Tracheal epithelial cell (primary cell): Measurements from ENCODE around the gene EIF4E2. TPM values are rescaled to one million over a fixed set of nuclear protein-coding genes. Genes with fewer than 3 reads are reported as not detected.

Experiments used
- total RNA-seq: library from RNA; depleted of rRNA; stranded (reverse); fragments of >200 nt; gene quantifications from 2 replicates; pipeline ENCODE4 v1.2.1, GENCODE V29; 2014

EIF4E2 gene
- 37.7 and 76.4 TPM in 2 replicates for total RNA-seq

GRCh38 chr2:232550354-232551249 is at the start of gene EIF4E2, which contains the start of gene TIGD1:
Gene EIF4E2 (plus strand): TSS chr2:232550689. CDS start chr2:232550725, 36 bp downstream.
Gene TIGD1 (minus strand): TSS chr2:232550557. CDS start chr2:232549882, 675 bp downstream.

GRCh38 chr2:232519581-232520438 is 30.7 kb upstream of the EIF4E2 start, which contains the start of gene PRSS56:
Gene PRSS56 (plus strand): TSS chr2:232520388. CDS start chr2:232520599, 211 bp downstream.

GRCh38 chr2:232525791-232526371 is 24.6 kb upstream of the EIF4E2 start, which contains the start of gene CHRND:
Gene CHRND (plus strand): TSS chr2:232526160. CDS start chr2:232526216, 56 bp downstream.

GRCh38 chr2:232539298-232540231 is 10.9 kb upstream of the EIF4E2 start, which contains the start of gene CHRNG:
Gene CHRNG (plus strand): TSS chr2:232539692. CDS start chr2:232539748, 56 bp downstream.

Other genes starting within 250 kb of the EIF4E2 start
- gene ALPP, start 171.9 kb upstream of the EIF4E2 start, total RNA-seq, result not detected in 2 replicates
- gene ALPG, start 143.8 kb upstream of the EIF4E2 start, total RNA-seq, result under 0.01 TPM in 1 of 2 replicates, not detected in the other
- gene ALPI, start 94.5 kb upstream of the EIF4E2 start, total RNA-seq, result not detected in 2 replicates
- gene ECEL1, start 62.9 kb upstream of the EIF4E2 start, total RNA-seq, result not detected in 2 replicates
- gene PRSS56, start 30.3 kb upstream of the EIF4E2 start, total RNA-seq, result not detected in 2 replicates
- gene CHRND, start 24.5 kb upstream of the EIF4E2 start, total RNA-seq, result not detected in 2 replicates
- not detected in 2 replicates for gene CHRNG, start 11.0 kb upstream of the EIF4E2 start, total RNA-seq
- gene TIGD1, start 132 bp upstream of the EIF4E2 start, total RNA-seq, result 0.96 and 1.7 TPM in 2 replicates
- gene EFHD1, start 82.9 kb downstream of the EIF4E2 start, total RNA-seq, result 1.2 TPM in 1 of 2 replicates, not detected in the other
- gene GIGYF2, start 146.6 kb downstream of the EIF4E2 start, total RNA-seq, result 38.4 and 39.8 TPM in 2 replicates
- gene KCNJ13, start 225.9 kb downstream of the EIF4E2 start, total RNA-seq, result not detected in 2 replicates